GM12875 (cell line): ENCODE data around the gene SWT1.
"Not testable (repeated sequence)": the region's sequence is repeated elsewhere in the genome, so short reads cannot be mapped to it uniquely, and the experiment has no call there.

ENCODE experiments used
- H3K4me3 ChIP-seq: one replicate; pipeline ENCODE4 v1.5.1; 2011; ENCODE audit warnings: low read depth, low read length, control low read depth
- TF ChIP-seq, protein P1 (sequence below): IDR thresholded peaks from 2 replicates; pipeline ENCODE4 v1.5.1; 2011; ENCODE audit warnings: low read depth, mild to moderate bottlenecking, control low read depth, inconsistent platforms, low read length, moderate library complexity, borderline replicate concordance; ENCODE audit not compliant: insufficient read depth

The SWT1 gene

DNA sequence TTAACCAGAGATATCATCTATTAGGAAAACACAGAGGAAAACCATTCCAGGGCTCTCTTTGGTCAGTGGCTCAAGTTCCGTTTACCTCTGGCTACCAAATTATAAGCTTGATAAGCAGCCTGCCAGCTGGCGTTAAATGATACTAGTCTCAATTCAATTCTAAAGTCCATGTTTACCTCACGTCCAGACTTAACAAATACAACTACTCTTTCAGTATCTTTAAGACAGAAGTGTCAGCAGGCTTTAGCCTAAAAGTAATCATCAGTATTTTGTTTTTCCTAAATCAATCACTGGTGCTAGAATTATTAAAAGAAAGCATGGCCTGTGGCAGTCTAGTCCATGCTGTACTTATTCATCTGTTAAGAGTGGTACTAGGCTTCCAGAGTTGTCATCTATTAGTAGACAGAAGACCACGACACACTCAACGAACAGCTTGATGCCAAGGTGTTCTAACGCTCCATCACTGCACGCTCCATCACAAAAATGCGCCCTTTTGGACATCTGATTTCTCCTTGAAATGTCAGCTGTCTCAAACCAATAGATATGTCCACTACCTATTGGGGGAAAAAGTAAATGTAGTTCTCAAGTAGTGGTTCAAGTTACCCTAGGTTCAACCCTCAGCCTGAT lies 158.6 kb downstream of the SWT1 start:
- TF ChIP-seq, protein P1, sequence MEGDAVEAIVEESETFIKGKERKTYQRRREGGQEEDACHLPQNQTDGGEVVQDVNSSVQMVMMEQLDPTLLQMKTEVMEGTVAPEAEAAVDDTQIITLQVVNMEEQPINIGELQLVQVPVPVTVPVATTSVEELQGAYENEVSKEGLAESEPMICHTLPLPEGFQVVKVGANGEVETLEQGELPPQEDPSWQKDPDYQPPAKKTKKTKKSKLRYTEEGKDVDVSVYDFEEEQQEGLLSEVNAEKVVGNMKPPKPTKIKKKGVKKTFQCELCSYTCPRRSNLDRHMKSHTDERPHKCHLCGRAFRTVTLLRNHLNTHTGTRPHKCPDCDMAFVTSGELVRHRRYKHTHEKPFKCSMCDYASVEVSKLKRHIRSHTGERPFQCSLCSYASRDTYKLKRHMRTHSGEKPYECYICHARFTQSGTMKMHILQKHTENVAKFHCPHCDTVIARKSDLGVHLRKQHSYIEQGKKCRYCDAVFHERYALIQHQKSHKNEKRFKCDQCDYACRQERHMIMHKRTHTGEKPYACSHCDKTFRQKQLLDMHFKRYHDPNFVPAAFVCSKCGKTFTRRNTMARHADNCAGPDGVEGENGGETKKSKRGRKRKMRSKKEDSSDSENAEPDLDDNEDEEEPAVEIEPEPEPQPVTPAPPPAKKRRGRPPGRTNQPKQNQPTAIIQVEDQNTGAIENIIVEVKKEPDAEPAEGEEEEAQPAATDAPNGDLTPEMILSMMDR: no peak
- H3K4me3 ChIP-seq: peak overlapping the region; percentile 85

DNA sequence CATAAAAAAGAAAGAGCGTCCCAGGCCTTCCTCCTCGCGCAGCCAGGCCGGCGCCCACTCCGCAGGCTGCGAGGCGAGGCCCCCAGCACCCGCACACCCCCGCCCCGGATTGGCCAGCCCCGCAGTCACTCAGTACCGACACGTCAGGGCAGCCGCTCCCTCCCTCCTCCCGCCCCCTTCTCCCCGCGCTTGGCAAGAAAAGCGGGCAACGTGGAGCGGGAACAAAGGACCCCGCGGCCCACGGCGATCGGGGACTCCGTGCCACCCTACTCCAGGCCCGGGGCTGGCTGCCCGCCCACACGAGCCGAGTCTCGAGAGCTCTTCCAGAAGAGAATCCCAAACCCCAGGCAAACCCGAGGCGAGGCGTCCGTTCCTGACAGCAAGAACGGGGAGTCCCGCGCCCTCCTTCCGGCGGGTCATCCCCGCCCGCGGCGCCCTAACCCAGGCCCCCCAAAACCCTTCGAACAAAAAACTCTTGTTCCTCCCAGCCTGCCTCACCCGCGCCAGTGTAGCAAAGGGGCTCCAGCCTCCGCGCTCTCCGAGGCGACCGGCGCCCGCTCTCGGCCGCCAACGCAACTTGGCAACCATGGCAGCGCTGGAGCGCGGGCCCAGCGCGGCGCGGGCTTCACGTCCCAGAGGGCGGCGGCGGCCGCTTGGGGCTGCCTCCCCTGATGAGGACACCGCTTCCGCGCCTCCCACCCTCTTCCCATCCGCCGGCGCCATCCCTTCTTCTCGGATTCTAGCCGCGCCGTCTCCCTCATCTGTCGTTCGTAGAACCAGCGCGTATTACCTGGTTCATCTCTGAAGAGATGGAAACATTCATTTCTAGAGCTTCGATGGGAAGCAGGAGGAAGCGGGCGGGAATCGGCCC lies 159.4 kb downstream of the SWT1 start:
- TF ChIP-seq, protein P1: no peak
- H3K4me3 ChIP-seq: peak overlapping the region; percentile 85

DNA sequence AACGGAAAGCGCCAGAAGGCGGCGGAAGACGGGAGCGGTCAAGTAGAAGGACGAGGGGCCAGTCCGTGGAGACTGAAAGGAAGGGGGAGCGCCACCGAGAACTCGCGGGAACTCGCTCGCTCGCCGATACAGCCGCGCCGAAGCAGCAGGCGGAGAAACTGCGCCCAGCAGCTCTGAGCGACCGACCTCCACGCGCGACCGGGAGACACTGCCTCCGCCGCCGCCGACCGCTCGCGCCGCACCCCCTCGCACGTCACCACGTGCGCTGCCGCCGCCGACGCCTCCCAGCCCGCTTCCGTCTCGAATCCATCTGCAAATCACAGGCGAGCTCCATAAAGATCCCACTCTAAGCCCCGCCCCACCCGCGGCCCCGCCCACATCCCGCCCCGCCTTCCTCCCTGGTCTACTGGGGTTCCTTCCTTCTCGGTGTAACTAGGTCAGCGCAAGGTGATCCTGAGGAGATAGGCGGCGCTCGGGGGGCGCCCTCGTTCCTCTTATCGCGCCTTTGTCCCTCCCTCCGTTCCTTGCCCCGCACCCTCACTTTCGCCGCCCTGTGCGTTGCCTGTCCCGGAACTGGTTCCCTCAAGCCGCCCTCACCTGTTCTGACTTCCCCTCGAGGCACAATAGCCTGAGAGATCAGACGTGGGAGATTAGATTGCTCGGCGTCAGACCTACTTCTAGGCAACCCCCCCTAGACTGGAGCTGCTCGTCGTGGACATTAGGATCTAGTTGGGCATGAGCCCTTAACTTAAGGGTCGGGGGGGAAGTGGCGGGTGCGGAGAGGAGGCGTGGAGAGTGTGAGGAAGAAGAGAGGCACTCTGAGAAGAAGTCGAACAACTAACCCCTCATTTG lies 160.3 kb downstream of the SWT1 start, which contains the start of gene IVNS1ABP:
TSS of gene IVNS1ABP (minus strand) at position 210 of the 852 bp plus-strand sequence. CDS start 7,750 bp downstream, outside the sequence.
- TF ChIP-seq, protein P1: peak; percentile 56

DNA sequence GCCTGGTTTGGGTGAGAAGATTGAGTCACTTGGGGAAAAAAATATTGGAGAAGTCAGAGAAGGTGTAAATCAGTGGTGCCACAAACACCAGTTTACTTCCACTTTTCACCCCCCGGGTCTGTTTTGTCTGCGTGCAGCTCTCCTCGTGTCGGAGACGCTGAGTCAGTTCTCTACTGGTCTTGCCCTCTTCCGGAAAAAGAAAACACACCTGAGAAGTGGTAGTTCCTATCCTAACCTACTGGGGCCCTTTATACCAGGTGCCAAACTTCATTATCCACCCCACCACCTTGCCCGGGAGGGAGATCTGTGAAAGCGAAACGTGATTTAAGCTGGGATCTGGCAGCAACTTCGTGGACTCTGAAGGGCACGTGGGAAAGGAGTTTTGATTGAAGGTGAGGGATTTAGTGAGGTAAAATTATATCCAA lies 160.9 kb downstream of the SWT1 start:
- H3K4me3 ChIP-seq: peak overlapping the region; percentile 60
- TF ChIP-seq, protein P1: no peak

More for the DNA sequence above, 160.3 kb downstream of the SWT1 start, which contains the start of gene IVNS1ABP:
- peak within 1 kb of the TSS; percentile 85 for H3K4me3 ChIP-seq

DNA sequence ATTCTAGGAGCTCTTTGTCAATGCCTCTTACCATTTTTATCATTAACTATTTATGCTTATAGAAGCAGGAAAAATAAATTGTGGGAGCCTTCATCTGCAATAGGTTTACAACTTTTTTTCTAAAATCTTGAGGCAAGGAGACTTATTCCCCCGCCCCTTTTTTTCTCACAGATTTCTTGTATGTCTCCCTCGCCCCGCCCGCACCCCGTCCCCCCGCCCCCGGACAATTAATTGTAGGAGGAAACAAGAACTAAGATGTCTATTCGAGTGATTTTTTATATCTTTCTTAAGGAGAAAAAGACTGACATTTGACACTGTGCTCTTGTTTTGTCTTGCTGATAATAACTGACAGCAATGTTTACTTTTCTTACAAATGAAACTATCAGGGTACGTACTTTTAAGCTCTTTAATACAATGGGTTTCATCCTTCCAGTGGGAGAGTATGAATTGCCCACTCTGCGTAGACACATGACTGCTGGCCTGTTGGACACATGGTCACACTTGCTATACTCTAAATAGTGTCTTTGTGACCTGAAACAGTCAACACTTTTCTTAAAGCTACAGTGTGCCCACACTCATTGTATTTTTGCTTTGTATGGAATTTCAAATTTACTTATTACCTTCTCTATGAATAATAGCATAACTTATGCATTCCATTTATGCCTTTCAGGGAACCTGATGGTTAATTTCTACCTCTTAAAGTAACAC lies 161.6 kb downstream of the SWT1 start:
- H3K4me3 ChIP-seq: no peak overlapping the region
- TF ChIP-seq, protein P1: no peak

DNA sequence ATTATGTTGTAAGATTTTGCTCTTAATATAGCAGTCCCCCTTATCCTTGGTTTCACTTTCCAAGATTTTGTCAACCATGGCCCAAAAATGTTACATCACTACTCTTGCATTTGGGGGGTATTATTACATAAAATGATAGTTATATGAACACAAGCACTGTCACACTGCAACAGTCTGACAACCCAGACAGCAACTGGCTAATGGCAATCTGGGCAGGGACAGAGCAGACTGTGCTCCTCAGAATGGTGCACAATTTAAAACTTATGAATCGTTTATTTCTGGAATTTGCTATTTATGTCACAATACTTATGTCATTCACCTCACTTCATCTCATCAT lies 162.1 kb downstream of the SWT1 start:
- H3K4me3 ChIP-seq: no peak overlapping the region
- TF ChIP-seq, protein P1: no peak

DNA sequence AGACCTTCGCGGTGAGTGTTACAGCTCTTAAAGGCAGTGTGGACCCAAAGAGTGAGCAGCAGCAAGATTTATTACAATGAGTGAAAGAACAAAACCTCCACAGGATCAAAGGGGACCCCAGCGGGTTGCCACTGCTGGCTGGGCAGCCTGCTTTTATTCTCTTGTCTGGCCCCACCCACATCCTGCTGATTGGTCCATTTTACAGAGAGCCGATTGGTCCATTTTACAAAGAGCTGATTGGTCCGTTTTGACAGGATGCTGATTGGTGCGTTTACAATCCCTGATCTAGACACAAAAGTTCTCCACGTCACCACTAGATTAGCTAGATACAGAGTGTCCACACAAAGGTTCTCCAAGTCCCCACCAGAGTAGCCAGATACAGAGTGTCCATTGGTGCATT lies 164.1 kb downstream of the SWT1 start:
- H3K4me3 ChIP-seq: not testable (repeated sequence)

DNA sequence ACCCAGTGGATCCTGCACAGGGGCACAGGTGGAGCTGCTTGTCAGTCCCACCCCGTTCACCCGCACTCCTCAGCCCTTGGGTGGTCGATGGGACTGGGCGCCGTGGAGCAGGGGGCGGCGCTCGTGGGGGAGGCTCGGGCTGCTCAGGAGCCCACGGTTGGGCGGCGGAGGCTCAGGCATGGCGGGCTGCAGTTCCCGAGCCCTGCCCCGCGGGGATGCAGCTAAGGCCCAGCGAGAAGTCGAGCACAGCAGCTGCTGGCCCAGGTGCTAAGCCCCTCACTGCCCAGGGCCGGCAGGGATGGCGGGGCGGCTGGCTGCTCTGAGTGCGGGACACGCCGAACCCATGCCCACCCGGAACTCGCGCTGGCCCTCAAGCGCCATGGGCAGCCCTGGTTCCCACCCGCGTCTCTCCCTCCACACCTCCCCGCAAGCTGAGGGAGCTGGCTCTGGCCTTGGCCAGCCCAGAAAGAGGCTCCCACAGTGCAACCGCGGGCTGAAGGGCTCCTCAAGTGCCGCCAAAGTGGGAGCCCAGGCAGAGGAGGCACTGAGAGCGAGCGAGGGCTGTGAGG lies 164.8 kb downstream of the SWT1 start:
- H3K4me3 ChIP-seq: not testable (repeated sequence)
